Measurements from ENCODE around the gene PLCL1.

GRCh38 chr2:198000417-198000816, 196.0 kb downstream of the PLCL1 start:
- TF ChIP-seq, protein P1, sequence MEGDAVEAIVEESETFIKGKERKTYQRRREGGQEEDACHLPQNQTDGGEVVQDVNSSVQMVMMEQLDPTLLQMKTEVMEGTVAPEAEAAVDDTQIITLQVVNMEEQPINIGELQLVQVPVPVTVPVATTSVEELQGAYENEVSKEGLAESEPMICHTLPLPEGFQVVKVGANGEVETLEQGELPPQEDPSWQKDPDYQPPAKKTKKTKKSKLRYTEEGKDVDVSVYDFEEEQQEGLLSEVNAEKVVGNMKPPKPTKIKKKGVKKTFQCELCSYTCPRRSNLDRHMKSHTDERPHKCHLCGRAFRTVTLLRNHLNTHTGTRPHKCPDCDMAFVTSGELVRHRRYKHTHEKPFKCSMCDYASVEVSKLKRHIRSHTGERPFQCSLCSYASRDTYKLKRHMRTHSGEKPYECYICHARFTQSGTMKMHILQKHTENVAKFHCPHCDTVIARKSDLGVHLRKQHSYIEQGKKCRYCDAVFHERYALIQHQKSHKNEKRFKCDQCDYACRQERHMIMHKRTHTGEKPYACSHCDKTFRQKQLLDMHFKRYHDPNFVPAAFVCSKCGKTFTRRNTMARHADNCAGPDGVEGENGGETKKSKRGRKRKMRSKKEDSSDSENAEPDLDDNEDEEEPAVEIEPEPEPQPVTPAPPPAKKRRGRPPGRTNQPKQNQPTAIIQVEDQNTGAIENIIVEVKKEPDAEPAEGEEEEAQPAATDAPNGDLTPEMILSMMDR (IDR thresholded peaks at IDR 0.05; ENCODE audit: low read length), result no peak
- TF ChIP-seq EZH2 (IDR thresholded peaks at IDR 0.05; ENCODE audit: borderline replicate concordance, low read length), result no peak
